Measurements from ENCODE around the gene GP1BA. TPM values are rescaled to one million over a fixed set of nuclear protein-coding genes. Genes with fewer than 3 reads are reported as not detected.

Gene GP1BA
- total RNA-seq, 1 donor from 2014 or later = not detected

GRCh38 chr17:4973256-4974114 lies 41.4 kb downstream of the GP1BA start:
- DNase-seq (ENCODE audit: low read depth in 2 of 2) = no peak

GRCh38 chr17:4974115-4974670 lies 42.1 kb downstream of the GP1BA start:
- no peak for DNase-seq (ENCODE audit: low read depth in 2 of 2)

- DNase-seq (ENCODE audit: low read depth in 2 of 2) = no peak
Observed at GRCh38 chr17:4978726-4979125, 46.6 kb downstream of the GP1BA start.

- peak; percentile 47 to 70 for DNase-seq (ENCODE audit: low read depth in 2 of 2)
Observed at GRCh38 chr17:4980644-4981216, 48.7 kb downstream of the GP1BA start.

GRCh38 chr17:4982305-4982704 lies 50.2 kb downstream of the GP1BA start:
- DNase-seq (ENCODE audit: low read depth in 2 of 2) = no peak

Other genes starting within 250 kb of the GP1BA start
- 10.0 and 13.7 TPM in 2 replicates for gene PELP1, start 228.1 kb upstream of the GP1BA start, total RNA-seq
- 8.2 and 8.5 TPM in 2 replicates for gene ARRB2, start 221.6 kb upstream of the GP1BA start, total RNA-seq
- 7.8 and 13.7 TPM in 2 replicates for gene MED11, start 200.8 kb upstream of the GP1BA start, total RNA-seq
- gene ZMYND15, start 192.4 kb upstream of the GP1BA start, total RNA-seq = 0.13 TPM in 1 of 2 replicates, not detected in the other
- 1.2 and 2.4 TPM in 2 replicates for gene CXCL16, start 192.3 kb upstream of the GP1BA start, total RNA-seq
- not detected in 2 replicates for gene TM4SF5, start 160.4 kb upstream of the GP1BA start, total RNA-seq
- gene VMO1, start 145.9 kb upstream of the GP1BA start, total RNA-seq = 0.38 and 0.39 TPM in 2 replicates
- not detected in 2 replicates for gene GLTPD2, start 143.3 kb upstream of the GP1BA start, total RNA-seq
- gene PSMB6, start 136.1 kb upstream of the GP1BA start, total RNA-seq = 167 and 224 TPM in 2 replicates
- 22.6 and 35.4 TPM in 2 replicates for gene PLD2, start 125.1 kb upstream of the GP1BA start, total RNA-seq
- gene MINK1, start 98.9 kb upstream of the GP1BA start, total RNA-seq = 20.5 and 32.9 TPM in 2 replicates
- gene C17orf107, start 32.7 kb upstream of the GP1BA start, total RNA-seq = 0.39 and 0.76 TPM in 2 replicates
- 0.90 and 1.1 TPM in 2 replicates for gene CHRNE, start 29.2 kb upstream of the GP1BA start, total RNA-seq
- gene SLC25A11, start 7.8 kb downstream of the GP1BA start, total RNA-seq = 47.4 and 62.8 TPM in 2 replicates
- gene RNF167, start 8.0 kb downstream of the GP1BA start, total RNA-seq = 12.5 and 15.8 TPM in 2 replicates
- gene PFN1, start 16.3 kb downstream of the GP1BA start, total RNA-seq = 450 and 458 TPM in 2 replicates
- 1.5 and 2.7 TPM in 2 replicates for gene ENO3, start 18.8 kb downstream of the GP1BA start, total RNA-seq
- 45.4 and 49.7 TPM in 2 replicates for gene SPAG7, start 35.5 kb downstream of the GP1BA start, total RNA-seq
- 2.3 and 7.5 TPM in 2 replicates for gene CAMTA2, start 55.4 kb downstream of the GP1BA start, total RNA-seq
- gene INCA1, start 65.2 kb downstream of the GP1BA start, total RNA-seq = 0.38 and 0.39 TPM in 2 replicates
- 63.5 and 82.7 TPM in 2 replicates for gene KIF1C, start 65.7 kb downstream of the GP1BA start, total RNA-seq
- 0.25 and 0.26 TPM in 2 replicates for gene SLC52A1, start 103.1 kb downstream of the GP1BA start, total RNA-seq
- gene ZFP3, start 146.2 kb downstream of the GP1BA start, total RNA-seq = 0.77 and 1.3 TPM in 2 replicates
- 4.0 and 4.9 TPM in 2 replicates for gene ZNF232, start 179.6 kb downstream of the GP1BA start, total RNA-seq
- gene USP6, start 183.8 kb downstream of the GP1BA start, total RNA-seq = not detected in 2 replicates

All from dermis microvascular lymphatic vessel endothelial cell (primary cell).